Ecto neural progenitor cell (in vitro differentiated cells): Measurements from ENCODE around the gene HOXB2.
"Not testable (repeated sequence)": the region's sequence is repeated elsewhere in the genome, so short reads cannot be mapped to it uniquely, and the experiment has no call there.

ENCODE experiments used
- DNase-seq: peaks from one replicate; pipeline ENCODE4 v3.0.0-alpha.2; 2018; ENCODE audit warnings: low spot score

Gene HOXB2

GRCh38 chr17:48514477-48514876, 30.4 kb downstream of the HOXB2 start:
- no peak for DNase-seq

DNA sequence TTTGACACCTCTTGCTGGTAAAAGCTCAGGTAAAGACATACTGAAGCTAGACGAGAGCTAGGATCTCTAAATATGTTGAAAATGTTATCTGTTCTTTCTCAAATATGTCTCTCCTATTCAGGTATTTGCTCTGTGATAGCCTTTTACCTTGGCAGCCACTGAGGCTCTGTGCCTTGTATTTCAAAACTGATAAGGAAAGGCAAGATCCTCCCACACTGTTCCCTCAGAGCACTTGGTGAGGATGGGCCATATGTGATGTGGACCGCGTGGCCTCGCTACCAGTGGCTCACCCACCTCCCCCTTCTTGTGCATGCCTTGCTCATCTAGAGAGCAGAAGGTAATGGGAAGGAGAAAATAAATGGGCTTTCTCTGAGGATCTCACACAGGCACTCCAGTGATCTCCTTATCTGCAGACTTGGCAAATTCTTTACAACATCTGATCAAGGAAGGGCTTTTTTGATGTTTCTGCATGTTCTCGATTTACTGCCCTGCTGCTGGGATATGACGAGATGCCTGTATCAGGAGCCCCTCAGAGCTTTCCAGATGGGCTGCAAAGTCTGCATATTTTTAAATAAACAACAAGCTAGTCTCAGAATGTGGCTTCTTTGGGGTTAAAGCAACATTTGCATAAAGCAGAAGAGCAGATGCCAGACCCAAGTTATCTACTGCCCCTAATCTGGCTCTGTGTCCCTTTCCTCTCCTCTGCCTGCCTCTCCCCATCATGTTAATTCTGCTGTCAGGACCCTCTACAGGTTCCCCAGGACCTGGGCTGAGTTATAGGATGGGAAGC, 31.0 kb downstream of the HOXB2 start:
- DNase-seq, result no peak

GRCh38 chr17:48513097-48513496, 31.8 kb downstream of the HOXB2 start:
- no peak for DNase-seq

DNA sequence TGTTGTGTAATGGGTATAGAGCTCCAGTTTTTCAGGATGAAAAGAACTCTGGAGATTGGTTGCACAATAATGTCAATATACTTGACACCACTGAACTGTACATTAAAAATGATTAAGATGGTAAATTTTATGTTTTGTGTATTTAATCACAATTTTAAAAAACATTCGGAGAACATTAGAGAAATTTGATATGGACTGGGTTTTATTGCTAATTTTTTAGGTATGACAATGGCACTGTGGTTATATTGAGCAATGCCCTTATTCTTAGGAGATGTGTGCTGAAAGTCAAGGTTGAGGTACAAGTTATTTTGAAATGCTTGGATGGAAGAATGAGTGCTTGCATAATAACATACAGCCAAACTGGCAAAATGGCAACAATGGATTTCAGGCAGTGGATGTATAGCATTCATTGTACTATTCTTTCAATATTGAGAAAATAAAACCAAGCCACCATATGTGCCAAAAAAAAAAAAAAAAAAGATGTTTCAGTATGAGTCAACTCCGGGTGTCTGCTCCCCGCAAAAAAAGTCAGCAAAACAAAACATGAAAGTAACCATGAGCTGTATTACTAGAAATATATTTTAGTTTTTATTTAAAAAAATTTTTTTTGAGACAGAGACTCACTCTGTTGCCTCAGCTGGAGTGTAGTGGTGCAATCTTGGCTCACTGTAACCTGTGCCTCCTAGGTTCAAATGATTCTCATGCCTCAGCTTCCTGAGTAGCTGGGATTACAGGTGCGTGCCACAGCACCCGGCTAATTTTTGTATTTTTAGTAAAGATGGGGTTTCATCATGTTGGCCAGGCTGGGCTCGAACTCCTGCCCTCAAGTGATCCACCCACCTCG, 33.9 kb downstream of the HOXB2 start:
- DNase-seq, result no peak

GRCh38 chr17:48510381-48510760, 34.5 kb downstream of the HOXB2 start:
- no peak for DNase-seq

DNA sequence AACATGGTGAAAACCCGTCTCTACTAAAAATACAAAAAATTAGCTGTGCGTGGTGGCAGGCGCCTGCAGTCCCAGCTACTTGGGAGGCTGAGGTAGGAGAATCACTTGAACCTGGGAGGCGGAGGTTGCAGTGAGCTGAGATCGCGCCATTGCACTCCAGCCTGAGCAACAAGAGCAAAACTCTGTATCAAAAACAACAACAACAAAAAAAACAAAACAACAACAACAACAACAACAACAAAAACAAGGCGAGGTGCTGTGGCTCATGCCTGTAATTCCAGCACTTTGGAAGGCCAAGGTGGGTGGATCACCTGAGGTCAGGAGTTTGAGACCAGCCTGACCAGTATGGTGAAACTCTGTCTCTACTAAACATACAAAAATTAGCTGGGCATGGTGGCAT, 35.2 kb downstream of the HOXB2 start:
- not testable (repeated sequence) for DNase-seq

- DNase-seq, result no peak
These were observed 38.7 kb downstream of the HOXB2 start for GRCh38 chr17:48506246-48506645.

- no peak for DNase-seq
These were observed 39.1 kb downstream of the HOXB2 start for GRCh38 chr17:48505788-48506187.

GRCh38 chr17:48504953-48505352, 40.0 kb downstream of the HOXB2 start:
- no peak for DNase-seq

- no peak for DNase-seq
These were observed 41.2 kb downstream of the HOXB2 start for GRCh38 chr17:48503747-48504146.

- no peak for DNase-seq
These were observed 42.0 kb downstream of the HOXB2 start for GRCh38 chr17:48502901-48503300.

DNA sequence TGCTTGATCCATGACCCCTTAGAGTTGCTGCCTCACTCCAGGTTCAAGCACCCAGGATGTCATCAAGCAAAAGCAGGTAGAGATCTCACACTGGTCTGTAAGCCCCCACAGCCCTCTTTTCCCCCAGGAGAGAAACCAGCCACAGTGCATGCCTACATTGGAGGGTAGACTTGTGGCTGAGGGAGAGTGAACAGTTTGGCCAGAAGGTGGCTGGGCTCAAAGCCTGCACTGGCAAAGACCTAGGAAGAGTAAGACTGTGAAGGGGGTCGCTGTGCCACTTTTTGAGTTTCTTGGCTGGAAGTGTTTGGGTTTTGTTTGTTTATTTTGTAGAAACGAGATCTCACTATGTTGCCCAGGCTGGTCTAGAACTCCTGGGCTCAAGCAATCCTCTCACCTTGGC, 42.6 kb downstream of the HOXB2 start:
- no peak for DNase-seq

DNA sequence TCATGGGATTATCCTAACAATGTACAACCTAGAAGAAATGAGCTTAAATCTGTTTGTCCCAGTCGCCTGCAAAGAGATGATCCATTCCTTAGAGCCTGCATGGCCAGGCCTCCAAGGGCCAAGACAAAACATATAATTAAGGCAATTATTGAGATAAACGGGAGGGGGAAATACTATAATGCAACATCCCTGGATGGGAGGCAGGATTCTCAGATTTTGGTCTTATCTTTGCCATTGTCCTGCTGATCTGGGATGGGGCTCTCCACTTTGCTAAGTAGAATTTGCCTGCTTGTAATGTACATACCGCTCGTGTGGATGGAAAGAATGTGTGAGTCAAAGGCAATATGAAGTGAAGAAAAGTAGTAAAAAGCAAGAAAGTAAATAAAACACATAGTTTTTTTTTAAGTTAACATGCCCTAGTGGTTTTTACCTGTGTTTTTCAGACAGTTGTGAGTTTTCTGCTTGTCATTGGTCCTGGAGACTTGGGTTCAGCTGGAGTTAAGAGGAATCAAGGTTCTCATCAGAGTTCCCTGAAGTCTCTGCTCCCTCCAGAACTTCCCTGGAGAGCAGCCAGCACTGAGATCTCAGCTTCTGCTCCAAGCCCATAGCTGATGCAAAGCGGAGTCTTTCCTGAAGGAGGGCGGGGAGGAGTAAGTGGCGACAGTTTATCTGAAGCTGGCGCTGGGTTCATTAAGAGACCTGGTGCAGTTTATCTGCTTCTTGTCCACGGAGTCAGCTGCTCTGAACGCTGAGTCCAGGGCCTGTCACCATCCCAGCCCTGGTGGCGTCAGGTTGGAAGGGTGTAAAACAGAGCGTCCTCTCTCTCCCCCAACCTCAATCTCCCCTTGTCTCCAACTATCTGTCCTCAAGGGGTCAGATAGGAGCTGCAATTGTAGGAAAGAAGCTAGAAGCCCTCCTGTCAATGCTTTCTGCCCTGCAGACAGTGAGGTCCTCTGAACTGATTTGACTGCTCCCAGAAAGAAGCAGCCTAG, 44.2 kb downstream of the HOXB2 start:
- DNase-seq, result no peak

DNA sequence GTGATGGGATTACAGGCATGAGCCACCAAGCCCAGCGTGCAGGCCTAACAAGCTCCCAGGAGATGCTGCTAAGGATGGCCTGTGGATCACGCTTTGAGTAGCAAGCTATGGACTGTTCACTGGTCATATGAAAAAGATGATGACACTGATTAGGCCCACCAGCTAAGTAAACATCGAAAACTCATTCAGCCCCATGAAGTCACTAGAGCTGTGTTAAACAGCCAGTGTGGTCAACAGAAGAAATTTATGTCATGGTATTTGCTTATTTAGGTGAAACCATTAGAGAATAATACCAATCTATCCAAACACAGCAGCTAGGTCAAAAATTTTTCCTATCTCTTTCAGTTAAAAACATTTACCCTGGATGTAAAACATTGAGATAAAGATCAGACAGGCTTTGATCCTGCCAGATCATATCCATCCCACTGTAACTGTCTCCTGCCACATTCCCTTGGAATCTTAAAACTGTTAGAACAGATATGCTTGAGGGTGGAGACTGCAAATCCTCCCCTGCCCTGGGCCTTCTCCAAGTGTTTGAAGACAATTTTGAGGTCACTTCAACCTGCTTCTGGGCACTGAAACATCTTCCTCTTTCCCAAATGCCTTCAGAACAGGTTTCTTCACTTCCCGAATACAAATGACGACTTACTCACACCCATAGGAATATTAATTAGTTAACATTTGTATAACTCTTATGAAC, 45.0 kb downstream of the HOXB2 start:
- no peak for DNase-seq

DNA sequence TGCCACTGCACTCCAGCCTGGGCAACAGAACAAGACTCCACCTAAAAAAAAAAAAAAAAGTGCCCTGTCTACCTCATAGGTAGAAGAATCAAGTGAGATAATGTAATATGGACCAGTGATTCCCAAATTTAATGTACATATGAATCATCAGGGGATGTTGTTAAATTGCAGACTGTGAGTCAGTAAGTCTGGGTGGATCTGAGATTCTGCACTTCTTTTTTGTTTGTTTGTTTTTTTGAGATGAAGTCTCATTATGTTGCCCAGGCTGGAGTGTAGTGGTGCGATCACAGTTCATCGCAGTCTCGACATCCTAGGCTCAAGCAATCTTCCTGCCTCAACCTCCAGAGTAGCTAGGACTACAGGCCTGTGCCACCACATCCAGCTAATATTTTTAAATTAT, 45.7 kb downstream of the HOXB2 start:
- DNase-seq, result no peak

DNA sequence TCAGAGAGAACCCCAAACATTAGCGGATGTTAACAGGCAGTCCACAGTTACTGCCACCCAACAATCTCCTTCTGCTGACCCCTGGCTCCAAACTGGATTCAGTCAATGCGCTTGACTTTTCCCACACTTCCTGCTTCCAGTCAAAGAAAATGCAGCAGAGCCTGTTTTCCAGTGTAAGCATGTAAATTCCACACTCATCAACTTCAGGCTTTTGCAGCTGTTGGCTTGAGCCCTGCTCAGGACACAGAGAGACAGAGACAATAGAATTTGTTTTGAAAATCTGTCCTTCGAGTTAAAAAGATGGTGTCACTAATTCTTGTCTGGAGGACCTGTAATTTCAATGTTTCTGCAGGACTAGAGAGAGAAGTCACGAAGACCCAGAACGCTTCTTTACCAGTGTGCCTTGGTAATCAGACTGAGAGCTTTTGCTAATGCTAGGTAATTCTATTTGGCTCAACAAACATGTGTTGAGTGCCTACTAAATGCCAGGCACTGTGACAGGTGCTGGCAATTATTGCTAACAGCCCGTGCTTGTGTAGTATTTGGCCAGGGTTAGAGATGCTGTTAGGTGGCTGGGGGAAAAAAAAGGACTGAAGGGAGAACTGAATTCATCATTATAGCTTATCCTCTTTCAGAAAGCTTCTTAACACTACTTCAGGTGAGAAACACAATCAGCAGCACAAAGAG, 46.6 kb downstream of the HOXB2 start:
- DNase-seq, result no peak

DNA sequence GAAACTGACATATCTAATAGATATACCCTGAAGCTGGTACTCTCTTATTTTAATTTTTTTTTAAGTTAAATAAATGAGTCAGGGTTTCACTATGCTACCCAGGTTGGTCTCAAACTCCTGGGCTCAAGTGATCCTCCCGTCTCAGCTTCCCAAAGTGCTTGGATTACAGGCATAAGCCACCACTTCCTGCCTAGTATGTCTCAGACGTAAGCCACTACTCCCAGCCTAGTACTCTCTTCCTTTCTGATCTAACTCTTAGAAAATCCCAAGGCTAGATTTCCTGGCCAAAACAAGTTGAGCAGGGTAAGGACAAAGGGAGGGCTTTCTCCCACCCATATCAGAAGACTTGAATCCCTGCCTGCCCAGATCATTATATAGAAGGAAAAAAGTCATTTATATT, 47.8 kb downstream of the HOXB2 start:
- DNase-seq, result no peak

DNA sequence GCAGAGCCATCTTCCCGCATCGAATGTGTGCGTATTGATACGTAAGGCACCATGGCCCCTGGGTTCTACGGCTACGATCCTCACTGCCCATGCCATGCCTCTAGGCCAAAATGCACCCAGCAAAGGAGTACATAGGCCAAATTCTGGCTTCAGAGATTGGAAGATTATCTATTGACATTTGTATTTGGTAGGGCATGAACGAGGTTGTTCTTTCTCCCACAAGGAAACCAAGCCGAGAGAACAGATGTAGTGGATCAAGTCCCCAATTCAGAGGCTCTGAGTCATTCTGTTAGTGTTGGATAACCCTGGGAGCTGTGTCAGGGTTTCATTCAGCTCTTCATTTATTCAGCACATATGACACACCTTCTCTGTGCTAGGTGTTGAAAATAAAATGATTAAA, 50.6 kb downstream of the HOXB2 start:
- DNase-seq, result no peak
